ENCODE measurements around the gene TPCN2.
"Not testable (repeated sequence)": the region's sequence is repeated elsewhere in the genome, so short reads cannot be mapped to it uniquely, and the experiment has no call there.

The TPCN2 gene

GRCh38 chr11:69059985-69060384, 11.3 kb downstream of the TPCN2 start:
- DNase-seq: no peak

GRCh38 chr11:69060806-69061712, 12.3 kb downstream of the TPCN2 start:
- no peak for DNase-seq

- DNase-seq: no peak
Measured at GRCh38 chr11:69061713-69062053, 13.0 kb downstream of the TPCN2 start.

GRCh38 chr11:69062169-69062855, 13.6 kb downstream of the TPCN2 start:
- DNase-seq: no peak

GRCh38 chr11:69062873-69063651, 14.3 kb downstream of the TPCN2 start:
- no peak for DNase-seq

- DNase-seq: no peak
Measured at GRCh38 chr11:69063652-69064260, 15.0 kb downstream of the TPCN2 start.

GRCh38 chr11:69064394-69064957, 15.7 kb downstream of the TPCN2 start:
- no peak for DNase-seq

- no peak for DNase-seq
Measured at GRCh38 chr11:69065147-69065710, 16.5 kb downstream of the TPCN2 start.

GRCh38 chr11:69066122-69067112, 17.7 kb downstream of the TPCN2 start:
- no peak for DNase-seq

- no peak for DNase-seq
Measured at GRCh38 chr11:69067200-69067599, 18.5 kb downstream of the TPCN2 start.

GRCh38 chr11:69071086-69071800, 22.5 kb downstream of the TPCN2 start:
- DNase-seq: no peak

- DNase-seq: no peak
Measured at GRCh38 chr11:69071956-69072355, 23.2 kb downstream of the TPCN2 start.

GRCh38 chr11:69073469-69073868, 24.7 kb downstream of the TPCN2 start:
- DNase-seq: no peak

GRCh38 chr11:69074375-69075140, 25.8 kb downstream of the TPCN2 start:
- no peak for DNase-seq

GRCh38 chr11:69075421-69076128, 26.8 kb downstream of the TPCN2 start:
- no peak for DNase-seq

GRCh38 chr11:69076129-69076791, 27.5 kb downstream of the TPCN2 start:
- no peak for DNase-seq

GRCh38 chr11:69076977-69077376, 28.2 kb downstream of the TPCN2 start:
- not testable (repeated sequence) for DNase-seq

GRCh38 chr11:69078508-69078907, 29.8 kb downstream of the TPCN2 start:
- DNase-seq: no peak

Data from SIG-M5 (cell line).